ENCODE measurements around the gene C14orf180.

DNA sequence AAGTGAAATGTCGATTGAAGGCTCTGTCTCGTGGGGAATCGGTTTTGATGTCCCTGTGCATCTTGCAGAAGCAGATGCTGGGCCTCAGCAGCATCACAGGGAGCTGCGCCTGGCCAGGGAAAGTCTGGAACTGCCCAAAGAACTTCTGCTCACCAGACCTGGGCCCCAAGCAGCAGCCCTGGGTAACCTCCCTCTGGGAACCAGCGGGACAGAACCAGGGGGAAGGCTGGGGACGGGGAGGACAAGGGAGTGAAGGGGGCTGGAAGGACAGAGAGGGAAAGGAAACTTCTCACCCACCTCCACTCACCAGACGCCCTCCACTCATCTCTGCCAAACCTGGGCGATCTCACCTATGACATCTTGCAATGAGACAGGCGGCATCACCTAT lies 26.8 kb upstream of the C14orf180 start:
- TF ChIP-seq GATA2 (IDR thresholded peaks at IDR 0.05; ENCODE audit: low read depth, low read length) (no peak), GATA3 (IDR thresholded peaks at IDR 0.05; ENCODE audit: low read depth, low read length) (no peak)

Measured in SH-SY5Y (cell line).